Neural cell (in vitro differentiated cells): Measurements from ENCODE around the gene MLLT10.

Source experiments
- EP300 ChIP-seq: fragments of 450-650 bp; conservative IDR thresholded peaks from 2 replicates; pipeline ENCODE4 v1.6.1; 2014; ENCODE audit warnings: antibody characterized with exemption, mild to moderate bottlenecking, moderate library complexity; ENCODE audit not compliant: poor library complexity, severe bottlenecking
- POLR2AphosphoS5 ChIP-seq: IDR thresholded peaks from 2 replicates; pipeline ENCODE4 v1.6.1; 2012
- TAF1 ChIP-seq: IDR thresholded peaks from 2 replicates; pipeline ENCODE4 v1.6.1; 2012; ENCODE audit warnings: low read depth

- no peak for TF ChIP-seq TAF1
- TF ChIP-seq POLR2AphosphoS5, result no peak
- TF ChIP-seq EP300, result no peak
Observed at GRCh38 chr10:21649454-21649872, 115.4 kb downstream of the MLLT10 start.
